Measurements from ENCODE around the gene MED13L. TPM values are rescaled to one million over a fixed set of nuclear protein-coding genes. Genes with fewer than 3 reads are reported as not detected.

MED13L gene
- total RNA-seq, 4 donors from 2014 or later, result 126 to 194 (median 154) TPM

DNA sequence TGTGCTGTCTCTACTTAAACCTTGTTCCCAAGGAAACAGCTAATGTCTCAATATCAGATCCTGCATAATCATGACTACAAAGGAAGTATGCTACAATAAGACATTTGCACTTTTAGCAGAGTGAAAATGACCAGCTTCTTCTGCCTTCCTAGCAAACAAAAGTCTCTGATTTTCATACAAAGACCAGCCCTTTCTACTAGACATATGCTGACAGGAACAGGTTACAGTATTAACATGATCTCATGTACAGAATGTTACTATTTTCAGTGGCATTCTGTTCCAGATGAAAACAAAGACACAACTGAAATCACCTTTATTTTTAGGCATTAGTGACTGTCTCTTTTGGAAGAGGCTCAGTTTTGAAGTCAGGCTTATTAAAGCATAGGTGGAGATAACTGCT lies 228.6 kb downstream of the MED13L start:
- H3K27ac ChIP-seq, result no peak overlapping the region
- H3K4me3 ChIP-seq, result no peak overlapping the region
- intact Hi-C loops (cut with DNase I; ENCODE audit: low total_unique reads) (no loop called here), in situ Hi-C loops (cut with MboI; ENCODE audit: low pct_ligation_motif_present in 1 of 4, low pct_unique_long_range_greater_than_20kb in 1 of 4, low sequenced_read_pairs in 3 of 4) (no loop called here)
- no peak for DNase-seq
- no peaks in the 10 kb centered on the region for H3K36me3 ChIP-seq
- no peaks in the 10 kb centered on the region for H3K27me3 ChIP-seq
- no peaks in the 10 kb centered on the region for H3K9me3 ChIP-seq
- peaks cover 13 to 42% (median 20%) of the 10 kb centered on the region in 4 donors for H3K4me1 ChIP-seq
- TF ChIP-seq EP300 (IDR thresholded peaks at IDR 0.05; ENCODE audit: low read depth) (no peak), POLR2A (IDR thresholded peaks at IDR 0.05) (no peak), POLR2AphosphoS5 (IDR thresholded peaks at IDR 0.05) (no peak)
- TF ChIP-seq, protein P1, sequence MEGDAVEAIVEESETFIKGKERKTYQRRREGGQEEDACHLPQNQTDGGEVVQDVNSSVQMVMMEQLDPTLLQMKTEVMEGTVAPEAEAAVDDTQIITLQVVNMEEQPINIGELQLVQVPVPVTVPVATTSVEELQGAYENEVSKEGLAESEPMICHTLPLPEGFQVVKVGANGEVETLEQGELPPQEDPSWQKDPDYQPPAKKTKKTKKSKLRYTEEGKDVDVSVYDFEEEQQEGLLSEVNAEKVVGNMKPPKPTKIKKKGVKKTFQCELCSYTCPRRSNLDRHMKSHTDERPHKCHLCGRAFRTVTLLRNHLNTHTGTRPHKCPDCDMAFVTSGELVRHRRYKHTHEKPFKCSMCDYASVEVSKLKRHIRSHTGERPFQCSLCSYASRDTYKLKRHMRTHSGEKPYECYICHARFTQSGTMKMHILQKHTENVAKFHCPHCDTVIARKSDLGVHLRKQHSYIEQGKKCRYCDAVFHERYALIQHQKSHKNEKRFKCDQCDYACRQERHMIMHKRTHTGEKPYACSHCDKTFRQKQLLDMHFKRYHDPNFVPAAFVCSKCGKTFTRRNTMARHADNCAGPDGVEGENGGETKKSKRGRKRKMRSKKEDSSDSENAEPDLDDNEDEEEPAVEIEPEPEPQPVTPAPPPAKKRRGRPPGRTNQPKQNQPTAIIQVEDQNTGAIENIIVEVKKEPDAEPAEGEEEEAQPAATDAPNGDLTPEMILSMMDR (IDR thresholded peaks at IDR 0.05), result no peak

DNA sequence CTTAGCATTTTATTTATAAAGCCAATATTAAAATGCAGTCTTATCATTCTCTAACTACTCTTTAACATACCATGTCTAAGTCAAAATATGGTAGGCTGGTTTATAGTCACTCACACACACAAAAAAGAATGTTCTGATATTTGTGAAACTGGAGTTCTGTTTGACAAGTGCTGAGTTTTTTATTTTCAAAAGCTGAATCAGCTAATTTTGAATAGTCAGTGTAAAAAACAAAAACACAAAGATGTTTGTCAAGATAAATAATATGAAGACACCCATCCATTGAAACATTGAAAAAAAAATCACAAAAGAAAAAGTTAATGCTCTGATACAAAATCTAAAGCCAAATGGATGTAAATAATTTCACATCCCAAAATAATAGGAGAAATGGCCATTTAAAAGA lies 231.5 kb downstream of the MED13L start:
- intact Hi-C loops (cut with DNase I; ENCODE audit: low total_unique reads) (no loop called here), in situ Hi-C loops (cut with MboI; ENCODE audit: low pct_ligation_motif_present in 1 of 4, low pct_unique_long_range_greater_than_20kb in 1 of 4, low sequenced_read_pairs in 3 of 4) (no loop called here)
- no peaks in the 10 kb centered on the region for H3K27me3 ChIP-seq
- no peaks in the 10 kb centered on the region for H3K9me3 ChIP-seq
- H3K4me3 ChIP-seq, result no peak overlapping the region
- TF ChIP-seq POLR2A (IDR thresholded peaks at IDR 0.05) (no peak), POLR2AphosphoS5 (IDR thresholded peaks at IDR 0.05) (no peak), EP300 (IDR thresholded peaks at IDR 0.05; ENCODE audit: low read depth) (no peak)
- TF ChIP-seq, protein P1 (IDR thresholded peaks at IDR 0.05), result no peak
- no peaks in the 10 kb centered on the region for H3K36me3 ChIP-seq
- no peak overlapping the region for H3K27ac ChIP-seq
- DNase-seq, result no peak
- H3K4me1 ChIP-seq, result peaks cover 6 to 35% (median 14%) of the 10 kb centered on the region in 4 donors

DNA sequence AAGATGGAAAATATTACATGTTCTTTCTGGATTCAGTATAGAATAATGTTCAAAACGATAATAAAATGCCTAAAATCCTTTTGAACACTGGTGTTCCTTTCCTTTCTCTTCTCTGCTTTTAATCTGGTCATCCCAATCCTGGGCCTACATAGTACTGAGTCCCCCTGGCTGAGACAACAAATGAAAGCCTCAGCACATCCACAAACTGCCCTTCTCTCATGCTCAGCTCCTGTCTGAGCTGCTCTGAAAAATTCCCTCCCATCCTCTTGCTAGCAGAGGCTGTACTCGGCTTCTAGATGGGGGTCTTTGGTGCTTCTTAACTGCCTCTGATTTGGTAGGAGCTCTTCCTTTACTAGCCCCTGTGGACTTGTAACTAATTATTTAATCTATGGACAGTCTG lies 232.3 kb downstream of the MED13L start:
- in situ Hi-C loops (cut with MboI; ENCODE audit: low pct_ligation_motif_present in 1 of 4, low pct_unique_long_range_greater_than_20kb in 1 of 4, low sequenced_read_pairs in 3 of 4), result no loop called here
- Histone ChIP-seq H3K4me3 (no peak overlapping the region), H3K36me3 (no peaks in the 10 kb centered on the region), H3K9me3 (no peaks in the 10 kb centered on the region), H3K27ac (no peak overlapping the region), H3K4me1 (peaks cover 6 to 30% (median 11%) of the 10 kb centered on the region in 4 donors), H3K27me3 (no peaks in the 10 kb centered on the region)
- whole genome bisulfite sequencing, 2 donors (ENCODE audit: low coverage in 1 of 2), result 83 to 93% methylated on average over 2 of the region's 2 CpGs
- TF ChIP-seq POLR2A (IDR thresholded peaks at IDR 0.05) (no peak), POLR2AphosphoS5 (IDR thresholded peaks at IDR 0.05) (no peak), EP300 (IDR thresholded peaks at IDR 0.05; ENCODE audit: low read depth) (no peak)
- TF ChIP-seq, protein P1 (IDR thresholded peaks at IDR 0.05), result no peak
- intact Hi-C loops (cut with DNase I; ENCODE audit: low total_unique reads), result no loop called here
- DNase-seq, result no peak

DNA sequence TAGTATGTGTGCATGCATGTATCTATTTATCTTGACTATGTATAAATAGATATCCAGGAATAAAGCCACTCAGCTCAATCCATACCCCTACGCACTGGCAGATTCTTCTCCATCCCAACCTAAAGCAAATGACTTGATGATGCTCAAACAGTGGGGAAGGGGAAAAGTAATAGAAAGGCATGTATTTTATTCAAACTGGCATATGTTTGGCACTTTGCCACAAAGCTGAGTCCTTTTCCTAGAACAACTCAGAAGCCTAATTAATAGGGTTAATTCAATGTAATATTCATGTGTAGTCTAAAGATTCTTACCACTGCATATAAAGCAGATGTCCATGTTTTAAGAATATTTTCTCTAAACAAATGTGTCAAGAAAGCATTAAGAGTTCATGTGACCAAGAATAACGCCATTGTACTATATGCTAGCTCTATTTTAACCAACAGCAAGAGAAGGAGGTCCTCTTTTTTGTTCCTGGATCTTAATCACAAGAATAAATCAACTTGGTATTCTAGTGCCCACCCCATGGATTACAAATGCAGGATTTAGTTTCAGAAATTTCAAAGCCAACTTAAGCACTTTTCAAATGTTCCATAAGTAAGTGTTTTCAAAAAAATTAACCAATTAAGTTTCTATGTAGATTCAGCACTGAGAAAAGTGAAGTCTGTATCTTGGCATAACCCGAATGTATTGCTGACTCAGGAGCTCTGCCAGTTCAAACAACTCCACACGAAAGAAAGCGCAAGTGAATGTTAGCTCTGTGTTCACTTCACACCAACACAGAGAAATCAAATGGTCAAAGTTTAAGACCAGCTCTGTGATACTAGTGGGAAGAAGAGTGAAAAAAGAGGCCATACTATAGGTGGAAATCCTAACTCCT lies 233.6 kb downstream of the MED13L start:
- Histone ChIP-seq H3K27ac (no peak overlapping the region), H3K9me3 (no peaks in the 10 kb centered on the region), H3K4me3 (no peak overlapping the region), H3K36me3 (no peaks in the 10 kb centered on the region), H3K27me3 (no peaks in the 10 kb centered on the region), H3K4me1 (peaks cover 0 to 18% (median 4%) of the 10 kb centered on the region in 4 donors)
- TF ChIP-seq EP300 (IDR thresholded peaks at IDR 0.05; ENCODE audit: low read depth) (no peak), POLR2AphosphoS5 (IDR thresholded peaks at IDR 0.05) (no peak), POLR2A (IDR thresholded peaks at IDR 0.05) (no peak)
- TF ChIP-seq, protein P1 (IDR thresholded peaks at IDR 0.05), result no peak
- intact Hi-C loops (cut with DNase I; ENCODE audit: low total_unique reads) (no loop called here), in situ Hi-C loops (cut with MboI; ENCODE audit: low pct_ligation_motif_present in 1 of 4, low pct_unique_long_range_greater_than_20kb in 1 of 4, low sequenced_read_pairs in 3 of 4) (no loop called here)
- DNase-seq, result no peak
- 57 to 69% methylated on average over 5 of the region's 5 CpGs for WGBS, 2 donors (ENCODE audit: low coverage in 1 of 2)

All from transverse colon (tissue), 4 donors.